Uterus (tissue), 2 donors: ENCODE results near the gene COMMD9.

Source experiments
- POLR2A ChIP-seq, 2 donors: fragments of 450-650 bp; IDR thresholded peaks; one replicate each; pipeline ENCODE4 v1.6.1; 2016; ENCODE audit warnings: antibody characterized with exemption in 2 of 2, mild to moderate bottlenecking in 1 of 2, moderate library complexity in 1 of 2
- TF ChIP-seq, protein P1 (sequence below), 4 experiments: fragments of 200-600 bp in 2 of 4; fragments of 450-650 bp in 2 of 4; sonication (generic) in 2 of 4; IDR thresholded peaks; one replicate each; pipeline ENCODE4 v1.5.1; 2016 to 2019; ENCODE audit warnings: antibody characterized with exemption in 4 of 4, mild to moderate bottlenecking in 2 of 4, moderate library complexity in 1 of 4

DNA sequence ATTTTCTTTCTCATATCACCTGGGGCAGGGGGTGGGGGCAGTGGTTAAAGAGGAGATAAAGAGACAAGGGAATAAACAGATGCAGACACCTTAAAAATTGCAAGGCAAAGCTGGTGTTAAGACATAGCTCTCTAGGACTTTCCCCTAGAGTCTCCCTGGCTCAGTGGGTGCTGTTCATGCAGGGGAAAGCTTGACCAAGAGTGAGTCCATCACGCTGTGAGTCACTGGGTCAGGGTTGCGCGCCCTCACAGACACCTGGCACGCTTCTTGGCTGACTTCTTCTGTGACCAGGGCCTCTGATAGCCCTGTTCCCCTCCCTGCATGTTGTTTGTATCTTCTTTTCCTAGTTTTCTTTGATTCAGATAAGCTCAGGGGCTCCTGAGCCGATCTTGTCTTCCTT is 31.9 kb downstream of the COMMD9 start:
- TF ChIP-seq, protein P1, sequence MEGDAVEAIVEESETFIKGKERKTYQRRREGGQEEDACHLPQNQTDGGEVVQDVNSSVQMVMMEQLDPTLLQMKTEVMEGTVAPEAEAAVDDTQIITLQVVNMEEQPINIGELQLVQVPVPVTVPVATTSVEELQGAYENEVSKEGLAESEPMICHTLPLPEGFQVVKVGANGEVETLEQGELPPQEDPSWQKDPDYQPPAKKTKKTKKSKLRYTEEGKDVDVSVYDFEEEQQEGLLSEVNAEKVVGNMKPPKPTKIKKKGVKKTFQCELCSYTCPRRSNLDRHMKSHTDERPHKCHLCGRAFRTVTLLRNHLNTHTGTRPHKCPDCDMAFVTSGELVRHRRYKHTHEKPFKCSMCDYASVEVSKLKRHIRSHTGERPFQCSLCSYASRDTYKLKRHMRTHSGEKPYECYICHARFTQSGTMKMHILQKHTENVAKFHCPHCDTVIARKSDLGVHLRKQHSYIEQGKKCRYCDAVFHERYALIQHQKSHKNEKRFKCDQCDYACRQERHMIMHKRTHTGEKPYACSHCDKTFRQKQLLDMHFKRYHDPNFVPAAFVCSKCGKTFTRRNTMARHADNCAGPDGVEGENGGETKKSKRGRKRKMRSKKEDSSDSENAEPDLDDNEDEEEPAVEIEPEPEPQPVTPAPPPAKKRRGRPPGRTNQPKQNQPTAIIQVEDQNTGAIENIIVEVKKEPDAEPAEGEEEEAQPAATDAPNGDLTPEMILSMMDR (IDR thresholded peaks at IDR 0.05), result no peak
- no peak for TF ChIP-seq POLR2A (IDR thresholded peaks at IDR 0.05)
